K562 (cell line): ENCODE data around the gene EPHB4. TPM values are rescaled to one million over a fixed set of nuclear protein-coding genes. Genes with fewer than 3 reads are reported as not detected.

Source experiments
- CBFB ChIP-seq: sonication (generic); formaldehyde crosslinking; IDR thresholded peaks from 2 replicates; pipeline ENCODE4 v1.4.0; 2020; ENCODE audit warnings: mild to moderate bottlenecking, missing genetic modification reagents
- CREBBP ChIP-seq: IDR thresholded peaks from one replicate; pipeline ENCODE4 v1.6.1; 2012; ENCODE audit warnings: low read depth, mild to moderate bottlenecking, control low read depth, inconsistent platforms, low read length
- CSDE1 ChIP-seq, 2 experiments: fragments of 450-650 bp; IDR thresholded peaks; 2 replicates each; pipeline ENCODE4 v1.6.1; 2016; ENCODE audit warnings: mild to moderate bottlenecking in 1 of 2
- CXXC5 ChIP-seq: fragments of 250-450 bp; sonication (Bioruptor Pico); IDR thresholded peaks from 2 replicates; pipeline ENCODE4 v1.8.0; 2022; ENCODE audit warnings: inconsistent platforms, mild to moderate bottlenecking, moderate library complexity
- ESRRB ChIP-seq: fragments of 250-450 bp; sonication (Bioruptor Pico); IDR thresholded peaks from 2 replicates; pipeline ENCODE4 v1.5.0; 2020; ENCODE audit warnings: mild to moderate bottlenecking, moderate library complexity, borderline replicate concordance
- FOXJ3 ChIP-seq: sonication (generic); formaldehyde crosslinking; IDR thresholded peaks from 2 replicates; pipeline ENCODE4 v1.4.0; 2020; ENCODE audit warnings: mild to moderate bottlenecking, missing genetic modification reagents
- GTF2A2 ChIP-seq: IDR thresholded peaks from 2 replicates; pipeline ENCODE4 v1.6.1; 2016; ENCODE audit warnings: mild to moderate bottlenecking, missing genetic modification characterization, missing compliant biosample characterization
- LCOR ChIP-seq: sonication (generic); formaldehyde crosslinking; IDR thresholded peaks from 2 replicates; pipeline ENCODE4 v1.8.0; 2022; ENCODE audit warnings: mild to moderate bottlenecking, missing genetic modification reagents
- LEF1 ChIP-seq: fragments of 450-650 bp; IDR thresholded peaks from 2 replicates; pipeline ENCODE4 v1.6.1; 2016; ENCODE audit warnings: mild to moderate bottlenecking
- MAFF ChIP-seq: IDR thresholded peaks from 2 replicates; pipeline ENCODE4 v1.6.1; 2012; ENCODE audit warnings: low read length, improper control_type of control experiment
- MCM2 ChIP-seq: fragments of 450-650 bp; IDR thresholded peaks from 2 replicates; pipeline ENCODE4 v1.6.1; 2017; ENCODE audit warnings: low read depth, mild to moderate bottlenecking
- MXI1 ChIP-seq: IDR thresholded peaks from 2 replicates; pipeline ENCODE4 v1.6.1; 2011; ENCODE audit warnings: low read depth, mild to moderate bottlenecking, improper control_type of control experiment, low read length
- NFXL1 ChIP-seq: fragments of 450-650 bp; formaldehyde crosslinking; IDR thresholded peaks from 2 replicates; pipeline ENCODE4 v1.4.0; 2021; ENCODE audit warnings: mild to moderate bottlenecking
- SMAD4 ChIP-seq: fragments of 250-450 bp; sonication (Bioruptor Pico); conservative IDR thresholded peaks from 2 replicates; pipeline ENCODE4 v1.8.0; 2021; ENCODE audit warnings: inconsistent platforms, mild to moderate bottlenecking, moderate library complexity
- SRSF7 ChIP-seq: fragments of 200-400 bp; formaldehyde crosslinking; optimal IDR thresholded peaks from 2 replicates; pipeline ENCODE3; 2017; ENCODE audit warnings: mild to moderate bottlenecking, low read depth, low read length
- TAF9B ChIP-seq: fragments of 450-650 bp; IDR thresholded peaks from 2 replicates; pipeline ENCODE4 v1.6.1; 2018; ENCODE audit warnings: mild to moderate bottlenecking; ENCODE audit not compliant: partially characterized antibody
- ZBTB1 ChIP-seq: sonication (generic); formaldehyde crosslinking; IDR thresholded peaks from 2 replicates; pipeline ENCODE4 v1.8.1; 2023; ENCODE audit warnings: missing genetic modification reagents, low read depth, mild to moderate bottlenecking, borderline replicate concordance
- ZNF165 ChIP-seq: fragments of 250-450 bp; sonication (Bioruptor Pico); IDR thresholded peaks from 2 replicates; pipeline ENCODE4 v1.4.0; 2020; ENCODE audit warnings: borderline replicate concordance
- ZNF239 ChIP-seq: fragments of 250-450 bp; sonication (Bioruptor Pico); IDR thresholded peaks from 2 replicates; pipeline ENCODE4 v1.4.0; 2020; ENCODE audit warnings: mild to moderate bottlenecking
- ZNF354B ChIP-seq: fragments of 250-450 bp; sonication (Bioruptor Pico); IDR thresholded peaks from 2 replicates; pipeline ENCODE4 v1.4.0; 2020
- ZNF408 ChIP-seq: fragments of 250-450 bp; sonication (Bioruptor Pico); IDR thresholded peaks from 2 replicates; pipeline ENCODE4 v1.4.0; 2020; ENCODE audit warnings: low read depth, mild to moderate bottlenecking, moderate library complexity
- ZNF507 ChIP-seq: conservative IDR thresholded peaks from 2 replicates; pipeline ENCODE4 v1.6.1; 2017; ENCODE audit warnings: missing genetic modification characterization, missing compliant biosample characterization
- ZNF780A ChIP-seq: fragments of 250-450 bp; sonication (Bioruptor Pico); IDR thresholded peaks from 2 replicates; pipeline ENCODE4 v1.5.0; 2021; ENCODE audit warnings: mild to moderate bottlenecking
- polyA plus RNA-seq, 8 experiments: library from polyadenylated mRNA; depleted of rRNA in 4 of 8; stranded (reverse) in 5 of 8; unstranded in 3 of 8; fragments of >200 nt; fragmentation: Nextera tagmentation in 2 of 8; fragmentation: Illumina TruSeq in 1 of 8; extraction: Ambion mirVana in 2 of 8; extraction: Trizol in 1 of 8; gene quantifications; 2 replicates each; pipeline versions ENCODE4 v1.2.1 to v1.2.3, GENCODE V29; 2011 to 2014; ENCODE audit warnings: inconsistent platforms in 1 of 8, missing spikeins in 1 of 8
- total RNA-seq, 7 experiments: library from RNA; depleted of rRNA in 6 of 7; stranded (reverse); fragments of >200 nt in 6 of 7; fragmentation: Illumina TruSeq in 2 of 7; extraction: Trizol in 2 of 7; gene quantifications; 2 replicates each; pipeline versions ENCODE4 v1.2.1 to v1.2.3, GENCODE V29; 2011 to 2021; ENCODE audit warnings: low replicate concordance in 1 of 7
- TF ChIP-seq, protein P1 (sequence below): IDR thresholded peaks from 2 replicates; pipeline ENCODE4 v1.6.1; 2011; ENCODE audit warnings: borderline replicate concordance, low read depth, mild to moderate bottlenecking, moderate library complexity, low read length; ENCODE audit not compliant: insufficient read depth, poor library complexity, severe bottlenecking
- TF ChIP-seq, protein P2 (sequence below): fragments of 450-650 bp; IDR thresholded peaks from 2 replicates; pipeline ENCODE4 v1.6.1; 2018; ENCODE audit not compliant: partially characterized antibody

EPHB4 gene
- total and polyA plus RNA-seq, 9 of the 15 experiments (the other 6 are each of a cell fraction or from before 2014, with no cell fraction given) = 1.2 to 82.1 (median 37.9) TPM

DNA sequence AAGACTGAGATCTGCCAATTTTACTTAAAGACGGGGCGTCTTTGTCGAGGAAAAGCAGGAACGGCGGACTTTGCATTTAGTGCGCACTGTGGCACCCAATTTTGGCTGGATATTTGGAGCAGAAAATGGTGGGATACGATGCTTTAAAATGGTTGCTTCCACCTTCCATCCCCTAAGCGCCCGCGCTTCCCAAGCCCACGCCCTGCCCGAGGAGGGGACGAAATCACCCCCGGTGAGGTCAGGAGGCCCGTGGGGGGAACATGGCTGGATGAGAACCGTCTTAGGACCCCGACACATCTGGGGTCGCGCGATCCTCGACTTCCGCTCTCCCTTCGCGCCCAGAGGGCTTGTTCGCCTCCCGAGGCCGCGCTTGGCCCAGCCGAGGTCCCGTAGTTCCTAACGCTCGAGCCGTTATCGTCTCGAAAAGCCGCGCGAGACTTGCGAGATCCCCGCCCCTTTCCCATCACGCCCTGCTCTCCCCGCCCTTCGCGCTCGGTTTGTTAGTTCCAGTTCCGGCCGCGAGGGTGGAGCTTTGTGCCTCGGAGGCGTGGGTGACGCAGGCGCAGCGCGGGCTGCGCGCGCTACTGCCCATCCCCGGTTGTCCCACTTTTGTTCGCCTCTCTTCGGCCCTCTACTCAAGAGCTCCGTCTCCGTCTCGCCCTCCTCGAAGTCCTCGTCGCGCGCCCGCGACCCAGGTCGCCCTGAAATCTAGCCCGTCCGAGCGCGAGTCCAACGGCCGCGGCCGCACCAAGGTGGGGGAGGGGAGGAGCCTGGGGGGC lies 47.4 kb upstream of the EPHB4 start, which contains the start of gene SRRT (continued):
- TF ChIP-seq FOXJ3 (no peak), MCM2 (no peak), GTF2A2 (tag) (no peak), MXI1 (peak; percentile 64; the same call in 1 of the 2 replicates), ZNF165 (CRISPR knock-in tag) (peak; percentile 78; the same call in 1 of the 2 replicates), SMAD4 (CRISPR knock-in tag) (peak; percentile 81), LCOR (CRISPR knock-in tag) (peak; percentile 65; the same call in 1 of the 2 replicates), ZNF507 (no peak), ESRRB (CRISPR knock-in tag) (0 out of 2 replicates have a peak, but pooled peaks have one; percentile 83), NFXL1 (CRISPR knock-in tag) (0 out of 2 replicates have a peak, but pooled peaks have one; percentile 42), ZNF354B (CRISPR knock-in tag) (no peak), CREBBP (no peak), TAF9B (peak; percentile 77), ZNF239 (peak; percentile 30; the same call in 1 of the 2 replicates), SRSF7 (no peak), CSDE1 (IDR thresholded peaks at IDR 0.05) (peak; percentile 29 to 83; a peak in 3 of 4 replicates), ZNF408 (CRISPR knock-in tag) (no peak), LEF1 (peak; percentile 30; the same call in 1 of the 2 replicates), MAFF (no peak; the same call in 1 of the 2 replicates), ZNF780A (no peak), CBFB (CRISPR knock-in tag) (0 out of 2 replicates have a peak, but pooled peaks have one; percentile 2), ZBTB1 (CRISPR knock-in tag) (0 out of 2 replicates have a peak, but pooled peaks have one; percentile 16), CXXC5 (peak; percentile 90)
- TF ChIP-seq, protein P1, sequence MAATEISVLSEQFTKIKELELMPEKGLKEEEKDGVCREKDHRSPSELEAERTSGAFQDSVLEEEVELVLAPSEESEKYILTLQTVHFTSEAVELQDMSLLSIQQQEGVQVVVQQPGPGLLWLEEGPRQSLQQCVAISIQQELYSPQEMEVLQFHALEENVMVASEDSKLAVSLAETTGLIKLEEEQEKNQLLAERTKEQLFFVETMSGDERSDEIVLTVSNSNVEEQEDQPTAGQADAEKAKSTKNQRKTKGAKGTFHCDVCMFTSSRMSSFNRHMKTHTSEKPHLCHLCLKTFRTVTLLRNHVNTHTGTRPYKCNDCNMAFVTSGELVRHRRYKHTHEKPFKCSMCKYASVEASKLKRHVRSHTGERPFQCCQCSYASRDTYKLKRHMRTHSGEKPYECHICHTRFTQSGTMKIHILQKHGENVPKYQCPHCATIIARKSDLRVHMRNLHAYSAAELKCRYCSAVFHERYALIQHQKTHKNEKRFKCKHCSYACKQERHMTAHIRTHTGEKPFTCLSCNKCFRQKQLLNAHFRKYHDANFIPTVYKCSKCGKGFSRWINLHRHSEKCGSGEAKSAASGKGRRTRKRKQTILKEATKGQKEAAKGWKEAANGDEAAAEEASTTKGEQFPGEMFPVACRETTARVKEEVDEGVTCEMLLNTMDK = peak; percentile 69
- TF ChIP-seq, protein P2, sequence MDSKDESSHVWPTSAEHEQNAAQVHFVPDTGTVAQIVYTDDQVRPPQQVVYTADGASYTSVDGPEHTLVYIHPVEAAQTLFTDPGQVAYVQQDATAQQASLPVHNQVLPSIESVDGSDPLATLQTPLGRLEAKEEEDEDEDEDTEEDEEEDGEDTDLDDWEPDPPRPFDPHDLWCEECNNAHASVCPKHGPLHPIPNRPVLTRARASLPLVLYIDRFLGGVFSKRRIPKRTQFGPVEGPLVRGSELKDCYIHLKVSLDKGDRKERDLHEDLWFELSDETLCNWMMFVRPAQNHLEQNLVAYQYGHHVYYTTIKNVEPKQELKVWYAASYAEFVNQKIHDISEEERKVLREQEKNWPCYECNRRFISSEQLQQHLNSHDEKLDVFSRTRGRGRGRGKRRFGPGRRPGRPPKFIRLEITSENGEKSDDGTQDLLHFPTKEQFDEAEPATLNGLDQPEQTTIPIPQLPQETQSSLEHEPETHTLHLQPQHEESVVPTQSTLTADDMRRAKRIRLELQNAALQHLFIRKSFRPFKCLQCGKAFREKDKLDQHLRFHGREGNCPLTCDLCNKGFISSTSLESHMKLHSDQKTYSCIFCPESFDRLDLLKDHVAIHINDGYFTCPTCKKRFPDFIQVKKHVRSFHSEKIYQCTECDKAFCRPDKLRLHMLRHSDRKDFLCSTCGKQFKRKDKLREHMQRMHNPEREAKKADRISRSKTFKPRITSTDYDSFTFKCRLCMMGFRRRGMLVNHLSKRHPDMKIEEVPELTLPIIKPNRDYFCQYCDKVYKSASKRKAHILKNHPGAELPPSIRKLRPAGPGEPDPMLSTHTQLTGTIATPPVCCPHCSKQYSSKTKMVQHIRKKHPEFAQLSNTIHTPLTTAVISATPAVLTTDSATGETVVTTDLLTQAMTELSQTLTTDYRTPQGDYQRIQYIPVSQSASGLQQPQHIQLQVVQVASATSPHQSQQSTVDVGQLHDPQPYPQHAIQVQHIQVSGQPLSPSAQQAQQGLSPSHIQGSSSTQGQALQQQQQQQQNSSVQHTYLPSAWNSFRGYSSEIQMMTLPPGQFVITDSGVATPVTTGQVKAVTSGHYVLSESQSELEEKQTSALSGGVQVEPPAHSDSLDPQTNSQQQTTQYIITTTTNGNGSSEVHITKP = peak; percentile 91
